AML-193 (cell line): ENCODE data around the gene DCAF4.

ENCODE experiments used
- DNase-seq, 2 experiments: peaks; one replicate each; lab custom pipeline; 2025; lab: John Stamatoyannopoulos, UW

DCAF4 gene

DNA sequence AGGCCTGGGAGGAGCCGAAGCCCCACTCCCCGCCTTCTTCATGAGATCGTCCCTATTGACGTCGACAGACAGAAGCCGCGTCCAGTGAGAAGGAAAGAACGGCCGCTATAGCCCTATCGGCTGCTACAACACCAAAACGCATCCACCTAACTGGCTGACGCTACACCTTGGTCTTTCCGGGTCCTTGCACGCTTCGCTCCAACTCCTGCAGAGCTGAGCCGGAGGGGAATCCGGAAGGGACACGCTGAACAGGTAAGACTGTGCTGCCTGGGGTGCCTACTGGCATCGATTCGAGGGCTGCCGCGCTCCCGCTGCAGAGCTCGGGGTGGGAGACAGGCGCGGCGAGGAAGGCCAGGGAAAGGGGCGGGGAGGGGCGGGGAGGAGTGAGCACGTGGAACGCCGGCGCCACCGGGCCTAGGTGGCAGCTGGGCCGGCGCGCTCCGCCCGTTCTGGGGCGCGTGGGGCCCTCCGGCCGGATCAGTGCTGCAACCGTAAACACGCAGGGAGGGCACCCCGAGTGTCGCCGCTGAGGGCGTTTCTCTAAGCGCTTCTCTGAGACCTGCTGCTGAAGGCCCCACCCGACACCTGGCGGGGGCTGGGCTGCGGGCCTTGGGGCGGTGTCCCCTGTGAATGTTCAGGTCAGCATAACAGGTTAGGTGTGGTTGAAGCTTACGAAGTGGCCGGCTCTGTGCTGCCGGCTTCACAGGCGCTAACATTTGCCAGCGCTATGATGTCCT lies at the start of gene DCAF4:
Gene DCAF4, plus strand, starts transcription at position 173 of the 737 bp plus-strand sequence. CDS start 11,515 bp downstream, outside the sequence.
- peak; percentile 97 to 98 for DNase-seq

GRCh38 chr14:72876710-72877063 lies 49.6 kb upstream of the DCAF4 start:
- DNase-seq, result no peak

DNA sequence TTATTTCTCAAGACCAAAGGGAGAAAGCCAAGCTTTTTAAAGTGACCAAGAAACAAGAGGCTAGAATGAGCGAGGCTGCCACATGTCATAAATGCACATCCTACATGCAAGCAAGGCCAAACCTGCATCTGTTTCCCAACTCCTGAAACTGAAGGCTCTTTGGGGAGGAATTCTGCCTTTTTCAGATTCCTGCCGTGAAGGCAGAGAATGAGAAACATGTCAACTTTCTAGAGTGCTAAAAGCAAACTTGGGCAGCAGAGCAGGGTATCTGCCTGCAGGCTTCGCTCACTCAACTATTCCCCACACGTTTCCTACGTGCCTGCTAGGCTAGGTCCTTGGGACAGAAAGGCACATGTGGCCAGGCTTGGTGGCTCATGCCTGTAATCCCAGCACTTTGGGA lies 47.5 kb upstream of the DCAF4 start:
- DNase-seq, result no peak

- DNase-seq, result no peak
Observed at GRCh38 chr14:72879431-72879830, 46.8 kb upstream of the DCAF4 start.

GRCh38 chr14:72880164-72880563 lies 46.1 kb upstream of the DCAF4 start:
- DNase-seq, result no peak

- DNase-seq, result peak; percentile 58 to 61
Observed at GRCh38 chr14:72880820-72881219, 45.4 kb upstream of the DCAF4 start.

DNA sequence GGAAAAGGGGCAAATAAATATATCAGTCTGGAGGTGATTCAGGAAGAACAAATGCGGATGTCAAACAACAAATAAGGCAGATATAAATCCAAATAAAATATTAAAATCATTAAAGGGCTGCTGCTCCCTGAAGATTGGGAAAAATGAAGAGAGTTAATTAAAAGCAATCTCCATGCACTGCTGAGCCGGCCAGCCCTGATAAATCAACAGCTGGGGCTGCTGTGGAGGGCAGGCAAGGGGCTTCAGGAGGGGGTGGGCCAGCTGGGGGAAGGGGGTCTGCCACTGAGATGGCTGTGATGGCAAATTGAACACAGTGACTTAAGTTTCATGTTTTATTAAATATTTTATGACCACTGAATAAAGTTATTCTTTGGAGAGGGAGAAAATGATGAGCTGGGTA lies 44.7 kb upstream of the DCAF4 start:
- no peak for DNase-seq

GRCh38 chr14:72882047-72882446 lies 44.2 kb upstream of the DCAF4 start:
- no peak for DNase-seq

- no peak for DNase-seq
Observed at GRCh38 chr14:72882463-72882862, 43.8 kb upstream of the DCAF4 start.

- DNase-seq, result no peak
Observed at GRCh38 chr14:72883109-72883508, 43.2 kb upstream of the DCAF4 start.

- DNase-seq, result peak; percentile 70 to 75
Observed at GRCh38 chr14:72883961-72884360, 42.3 kb upstream of the DCAF4 start.

- no peak for DNase-seq
Observed at GRCh38 chr14:72884386-72884785, 41.9 kb upstream of the DCAF4 start.

GRCh38 chr14:72887514-72887913 lies 38.8 kb upstream of the DCAF4 start:
- DNase-seq, result no peak

DNA sequence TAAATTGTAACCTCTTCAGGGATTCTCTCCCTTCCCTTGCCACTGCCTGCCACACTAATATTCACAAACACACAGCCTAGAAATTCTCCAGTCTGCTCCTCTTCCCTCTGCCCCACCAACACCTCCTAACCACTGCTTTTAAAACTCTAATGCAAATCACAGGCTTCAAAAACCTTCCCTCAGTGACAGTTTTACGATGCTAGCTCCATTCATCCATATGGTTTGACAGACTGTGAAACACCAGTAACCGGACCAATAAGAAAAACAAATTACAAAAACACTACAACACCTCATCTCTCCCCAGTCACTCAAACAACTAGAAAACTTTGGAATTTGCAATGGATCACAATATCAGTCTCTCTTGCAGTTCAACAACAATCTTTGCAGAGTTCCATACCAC lies 38.1 kb upstream of the DCAF4 start:
- no peak for DNase-seq

- DNase-seq, result peak in 1 of 2 experiments; percentile 2
Observed at GRCh38 chr14:72888636-72889201, 37.5 kb upstream of the DCAF4 start.

GRCh38 chr14:72889366-72889765 lies 36.9 kb upstream of the DCAF4 start:
- no peak for DNase-seq

DNA sequence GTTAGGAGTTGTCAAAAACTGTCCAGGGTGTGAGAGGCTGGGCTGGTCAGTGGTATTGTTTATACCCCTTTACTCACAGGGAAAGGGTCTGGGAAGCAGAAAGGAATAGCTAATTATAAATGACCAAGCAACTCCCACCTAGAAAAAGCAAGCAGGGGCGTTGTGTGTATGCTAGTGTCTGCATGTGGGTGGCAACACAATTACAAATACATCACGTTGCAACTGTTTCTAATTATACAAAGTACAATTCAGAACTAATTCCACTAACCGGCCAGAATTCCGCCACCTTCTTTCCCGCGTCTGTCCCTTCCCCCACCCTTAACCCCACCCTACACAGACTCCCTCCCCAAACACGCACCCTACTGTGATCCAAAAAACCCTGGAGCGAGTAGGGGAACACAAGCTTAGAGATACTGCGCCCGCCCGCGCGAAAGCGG lies 34.6 kb upstream of the DCAF4 start:
- no peak for DNase-seq

GRCh38 chr14:72892103-72892878 lies 34.0 kb upstream of the DCAF4 start:
- DNase-seq, result no peak

GRCh38 chr14:72892879-72893635 lies 33.2 kb upstream of the DCAF4 start:
- no peak for DNase-seq

DNA sequence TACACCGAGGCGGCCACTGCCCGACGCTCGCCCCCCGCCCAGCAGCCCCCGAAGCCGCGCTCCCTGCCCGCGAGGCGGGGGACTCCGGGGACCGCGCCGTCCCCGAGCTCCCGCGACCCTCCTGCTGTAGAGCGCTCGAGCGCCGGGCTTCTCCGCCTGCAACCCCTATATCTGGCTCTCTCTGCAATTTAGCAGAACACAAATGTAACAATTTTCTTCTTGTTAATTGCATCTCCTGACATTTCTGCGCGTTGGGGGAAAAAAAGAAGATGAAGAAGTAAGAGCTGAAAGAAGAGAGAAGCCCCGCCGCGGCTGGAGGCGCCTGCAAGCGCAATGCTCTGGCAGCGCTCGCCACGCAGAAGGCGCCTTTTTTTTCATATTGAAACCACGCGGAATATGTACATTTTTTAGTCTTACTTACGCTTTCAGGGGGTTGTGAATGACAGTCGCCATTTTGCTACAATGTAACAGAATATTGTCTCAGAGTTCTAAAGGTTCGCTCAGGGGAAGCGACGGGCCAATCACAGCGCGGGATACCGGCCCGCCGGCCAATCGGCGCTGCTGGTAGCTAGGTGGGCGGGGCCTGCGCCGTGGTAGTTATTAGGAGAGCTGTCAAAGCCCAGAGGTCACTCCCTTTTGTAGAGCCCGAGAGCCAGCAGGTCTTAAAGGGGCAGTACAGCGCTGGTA lies 32.5 kb upstream of the DCAF4 start, which contains the start of gene DPF3:
Gene DPF3, minus strand, starts transcription at position 466 of the 687 bp plus-strand sequence. Its CDS starts 13 bp downstream, at position 453.
- DNase-seq, result peak; percentile 94 to 97

- no peak for DNase-seq
Observed at GRCh38 chr14:72894323-72894622, 32.0 kb upstream of the DCAF4 start.
